ENCODE data around the gene EFNA1.

DNA sequence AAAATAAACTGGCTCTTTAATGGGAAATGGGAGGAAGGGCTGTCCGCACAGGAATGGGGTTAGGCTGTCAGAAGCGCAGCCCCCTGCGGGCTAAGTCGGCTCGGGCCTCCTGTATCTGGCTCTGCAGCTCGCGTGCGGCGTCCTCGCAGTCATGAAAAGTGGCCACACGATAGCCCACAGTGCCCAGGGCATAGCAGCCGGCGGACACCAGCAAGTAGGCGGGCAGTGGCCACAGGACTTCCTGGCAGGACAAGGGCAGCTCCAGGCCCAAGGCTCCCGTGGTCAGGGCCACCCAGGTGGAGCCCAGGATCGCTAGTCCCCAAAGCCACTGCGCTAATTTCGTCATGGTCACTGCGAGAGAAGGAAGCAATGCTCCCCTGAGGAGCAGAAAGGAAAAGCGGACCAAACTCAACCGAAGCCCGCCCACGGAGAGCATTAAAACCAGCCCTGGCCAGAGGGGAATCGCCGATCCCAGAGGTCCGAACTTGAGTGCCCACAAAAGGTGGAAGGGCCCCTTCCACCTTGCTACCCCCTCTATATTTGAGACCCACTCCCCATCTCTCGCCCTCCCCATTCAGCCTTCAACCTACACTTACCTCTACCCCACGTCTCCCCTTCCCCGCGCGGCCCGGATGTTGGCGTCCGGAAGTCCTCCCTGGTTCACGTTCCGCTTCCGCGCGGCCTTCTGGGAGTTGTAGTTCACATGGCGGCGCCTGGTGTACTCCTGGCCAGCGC lies 12.4 kb downstream of the EFNA1 start, which contains the start of gene DPM3:
- TF ChIP-seq ZNF354C (tag by site-specific recombination; IDR thresholded peaks at IDR 0.05; ENCODE audit: borderline replicate concordance, low read depth) = no peak
- TF ChIP-seq ZNF596 (tag by site-specific recombination; IDR thresholded peaks at IDR 0.05) = no peak
- TF ChIP-seq ZNF140 (tag by site-specific recombination; IDR thresholded peaks at IDR 0.05) = no peak
- TF ChIP-seq, protein P1, sequence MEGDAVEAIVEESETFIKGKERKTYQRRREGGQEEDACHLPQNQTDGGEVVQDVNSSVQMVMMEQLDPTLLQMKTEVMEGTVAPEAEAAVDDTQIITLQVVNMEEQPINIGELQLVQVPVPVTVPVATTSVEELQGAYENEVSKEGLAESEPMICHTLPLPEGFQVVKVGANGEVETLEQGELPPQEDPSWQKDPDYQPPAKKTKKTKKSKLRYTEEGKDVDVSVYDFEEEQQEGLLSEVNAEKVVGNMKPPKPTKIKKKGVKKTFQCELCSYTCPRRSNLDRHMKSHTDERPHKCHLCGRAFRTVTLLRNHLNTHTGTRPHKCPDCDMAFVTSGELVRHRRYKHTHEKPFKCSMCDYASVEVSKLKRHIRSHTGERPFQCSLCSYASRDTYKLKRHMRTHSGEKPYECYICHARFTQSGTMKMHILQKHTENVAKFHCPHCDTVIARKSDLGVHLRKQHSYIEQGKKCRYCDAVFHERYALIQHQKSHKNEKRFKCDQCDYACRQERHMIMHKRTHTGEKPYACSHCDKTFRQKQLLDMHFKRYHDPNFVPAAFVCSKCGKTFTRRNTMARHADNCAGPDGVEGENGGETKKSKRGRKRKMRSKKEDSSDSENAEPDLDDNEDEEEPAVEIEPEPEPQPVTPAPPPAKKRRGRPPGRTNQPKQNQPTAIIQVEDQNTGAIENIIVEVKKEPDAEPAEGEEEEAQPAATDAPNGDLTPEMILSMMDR (tag by site-specific recombination; IDR thresholded peaks at IDR 0.05) = no peak

Measured in HEK293 (cell line).